OCI-LY1 (cell line): ENCODE measurements around the gene KCTD16.

Source experiments
- H2AFZ ChIP-seq: fragments of 200-600 bp; sonication (generic), shearing (Covaris generic); 2 replicates; pipeline ENCODE4 v1.6.0; 2014; ENCODE audit warnings: antibody characterized with exemption, mild to moderate bottlenecking, low read length
- H3F3A ChIP-seq: fragments of 200-600 bp; sonication (generic), shearing (Covaris generic); 2 replicates; pipeline ENCODE4 v1.6.0; 2014; ENCODE audit warnings: mild to moderate bottlenecking, antibody characterized with exemption, low read length, moderate library complexity; ENCODE audit not compliant: insufficient read depth
- H3K27ac ChIP-seq: fragments of 200-600 bp; sonication (generic); 2 replicates; pipeline ENCODE4 v1.5.1; 2014; ENCODE audit warnings: low read length, mixed run types, mild to moderate bottlenecking, low read depth; ENCODE audit not compliant: poor library complexity, severe bottlenecking
- H3K27me3 ChIP-seq: fragments of 200-600 bp; sonication (generic); 2 replicates; pipeline ENCODE4 v1.6.0; 2014; ENCODE audit warnings: antibody characterized with exemption, mild to moderate bottlenecking, low read length, moderate library complexity; ENCODE audit not compliant: insufficient read depth
- H3K36me3 ChIP-seq: fragments of 200-600 bp; sonication (generic); 2 replicates; pipeline ENCODE4 v1.6.1; 2014; ENCODE audit warnings: mild to moderate bottlenecking, antibody characterized with exemption, low read length, moderate library complexity, mixed read lengths; ENCODE audit not compliant: insufficient read depth
- H3K4me1 ChIP-seq: fragments of 200-600 bp; sonication (generic); 2 replicates; pipeline ENCODE4 v1.5.1; 2014; ENCODE audit warnings: mild to moderate bottlenecking, low read length, moderate library complexity; ENCODE audit not compliant: insufficient read depth, severe bottlenecking
- H3K4me2 ChIP-seq: fragments of 200-600 bp; sonication (generic), shearing (Covaris generic); 2 replicates; pipeline ENCODE4 v1.6.1; 2014; ENCODE audit warnings: low read length
- H3K4me3 ChIP-seq: fragments of 200-600 bp; sonication (generic); 2 replicates; pipeline ENCODE4 v1.5.1; 2014; ENCODE audit warnings: low read length, low read depth, mild to moderate bottlenecking, mixed read lengths; ENCODE audit not compliant: poor library complexity, severe bottlenecking
- H3K79me2 ChIP-seq: fragments of 200-600 bp; shearing (Covaris generic); 2 replicates; pipeline ENCODE4 v1.6.1; 2016; ENCODE audit warnings: mixed run types, low read length, mixed read lengths; ENCODE audit not compliant: insufficient read depth
- H3K9ac ChIP-seq: fragments of 200-600 bp; sonication (generic), shearing (Covaris generic); 2 replicates; pipeline ENCODE4 v1.6.1; 2014; ENCODE audit warnings: mild to moderate bottlenecking, low read length, mixed read lengths
- H3K9me2 ChIP-seq: fragments of 200-600 bp; sonication (generic), shearing (Covaris generic); 2 replicates; pipeline ENCODE4 v1.6.1; 2014; ENCODE audit warnings: low read depth, mild to moderate bottlenecking, low read length, mixed read lengths
- H3K9me3 ChIP-seq: fragments of 200-600 bp; shearing (Covaris generic); 2 replicates; pipeline ENCODE4 v1.6.1; 2014; ENCODE audit warnings: low read length, mixed read lengths
- H4K20me1 ChIP-seq: fragments of 200-600 bp; sonication (generic), shearing (Covaris generic); 2 replicates; pipeline ENCODE4 v1.6.0; 2016; ENCODE audit warnings: mild to moderate bottlenecking, low read length; ENCODE audit not compliant: insufficient read depth
- EZH2 ChIP-seq: fragments of 200-600 bp; sonication (generic), shearing (Covaris generic); IDR thresholded peaks from 2 replicates; pipeline ENCODE4 v1.8.0; 2017; ENCODE audit warnings: borderline replicate concordance, mixed run types, mild to moderate bottlenecking, antibody characterized with exemption, low read length, moderate library complexity, mixed read lengths
- TF ChIP-seq, protein P1 (sequence below): fragments of 200-600 bp; sonication (generic), shearing (Covaris generic); IDR thresholded peaks from 2 replicates; pipeline ENCODE4 v1.5.1; 2017; ENCODE audit warnings: mild to moderate bottlenecking, antibody characterized with exemption, low read length, moderate library complexity, mixed read lengths

The KCTD16 gene

DNA sequence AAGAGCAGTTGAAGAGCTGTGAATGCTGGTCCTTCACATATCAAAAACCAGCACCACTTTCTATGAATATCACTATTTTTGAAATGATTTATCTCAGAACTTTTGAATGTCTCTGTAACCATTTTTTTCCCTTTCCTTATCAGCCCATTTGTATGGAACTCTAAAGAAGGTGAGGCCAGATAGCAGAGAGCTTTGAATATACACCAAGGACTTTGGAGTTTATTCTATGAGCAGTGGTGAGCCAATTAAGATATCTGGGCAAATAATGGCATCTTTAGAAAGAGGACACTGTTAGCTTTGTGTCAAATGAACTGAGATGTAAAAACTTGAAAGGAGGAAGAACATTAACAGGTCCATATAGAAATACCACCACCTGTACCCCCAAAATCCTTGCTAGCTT, 22.0 kb downstream of the KCTD16 start:
- Histone ChIP-seq H3K9me2 (no peaks in the 10 kb centered on the region), H3K9ac (no peak overlapping the region), H3F3A (0 out of 2 replicates have a peak, but pooled peaks cover 4% of the 10 kb centered on the region), H3K9me3 (no peaks in the 10 kb centered on the region), H3K4me3 (no peak overlapping the region), H3K27me3 (no peaks in the 10 kb centered on the region), H3K79me2 (no peaks in the 10 kb centered on the region), H3K36me3 (no peaks in the 10 kb centered on the region), H2AFZ (no peak overlapping the region), H3K4me1 (peaks cover 47% of the 10 kb centered on the region), H3K4me2 (no peak overlapping the region), H4K20me1 (no peaks in the 10 kb centered on the region), H3K27ac (no peak overlapping the region)
- TF ChIP-seq, protein P1, sequence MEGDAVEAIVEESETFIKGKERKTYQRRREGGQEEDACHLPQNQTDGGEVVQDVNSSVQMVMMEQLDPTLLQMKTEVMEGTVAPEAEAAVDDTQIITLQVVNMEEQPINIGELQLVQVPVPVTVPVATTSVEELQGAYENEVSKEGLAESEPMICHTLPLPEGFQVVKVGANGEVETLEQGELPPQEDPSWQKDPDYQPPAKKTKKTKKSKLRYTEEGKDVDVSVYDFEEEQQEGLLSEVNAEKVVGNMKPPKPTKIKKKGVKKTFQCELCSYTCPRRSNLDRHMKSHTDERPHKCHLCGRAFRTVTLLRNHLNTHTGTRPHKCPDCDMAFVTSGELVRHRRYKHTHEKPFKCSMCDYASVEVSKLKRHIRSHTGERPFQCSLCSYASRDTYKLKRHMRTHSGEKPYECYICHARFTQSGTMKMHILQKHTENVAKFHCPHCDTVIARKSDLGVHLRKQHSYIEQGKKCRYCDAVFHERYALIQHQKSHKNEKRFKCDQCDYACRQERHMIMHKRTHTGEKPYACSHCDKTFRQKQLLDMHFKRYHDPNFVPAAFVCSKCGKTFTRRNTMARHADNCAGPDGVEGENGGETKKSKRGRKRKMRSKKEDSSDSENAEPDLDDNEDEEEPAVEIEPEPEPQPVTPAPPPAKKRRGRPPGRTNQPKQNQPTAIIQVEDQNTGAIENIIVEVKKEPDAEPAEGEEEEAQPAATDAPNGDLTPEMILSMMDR, result no peak

GRCh38 chr5:144194144-144194543, 23.5 kb downstream of the KCTD16 start:
- Histone ChIP-seq H3K9me3 (no peaks in the 10 kb centered on the region), H3K79me2 (no peaks in the 10 kb centered on the region), H3K36me3 (no peaks in the 10 kb centered on the region), H3K4me1 (peaks cover 32% of the 10 kb centered on the region), H3F3A (no peaks in the 10 kb centered on the region), H3K9ac (no peak overlapping the region), H3K4me3 (no peak overlapping the region), H2AFZ (no peak overlapping the region), H3K4me2 (no peak overlapping the region), H3K9me2 (no peaks in the 10 kb centered on the region), H3K27me3 (no peaks in the 10 kb centered on the region), H3K27ac (no peak overlapping the region), H4K20me1 (no peaks in the 10 kb centered on the region)
- no peak for TF ChIP-seq EZH2
- TF ChIP-seq, protein P1, result no peak

- Histone ChIP-seq H3K9me3 (no peaks in the 10 kb centered on the region), H3K27me3 (no peaks in the 10 kb centered on the region), H2AFZ (no peak overlapping the region), H4K20me1 (no peaks in the 10 kb centered on the region), H3K9ac (no peak overlapping the region), H3K9me2 (no peaks in the 10 kb centered on the region), H3K4me1 (peaks cover 19% of the 10 kb centered on the region), H3K4me3 (no peak overlapping the region), H3K79me2 (no peaks in the 10 kb centered on the region), H3K4me2 (no peak overlapping the region), H3K27ac (no peak overlapping the region), H3K36me3 (no peaks in the 10 kb centered on the region), H3F3A (no peaks in the 10 kb centered on the region)
- TF ChIP-seq, protein P1, result no peak
- no peak for TF ChIP-seq EZH2
Measured at GRCh38 chr5:144195448-144195847, 24.8 kb downstream of the KCTD16 start.
